ENCODE results near the gene GUCY1B1.
A peak's percentile ranks its signal among the peaks of the same experiment; 100 is the strongest.

- peak; percentile 21 to 61 for TF ChIP-seq CTCF (conservative IDR thresholded peaks at IDR 0.05 in 1 of 2, IDR thresholded peaks at IDR 0.05 in 1 of 2; ENCODE audit: low read depth in 1 of 2, low read length in 2 of 2)
- no peak for TF ChIP-seq EZH2 (IDR thresholded peaks at IDR 0.05; ENCODE audit: low read length, missing control alignments)
These were observed 37.2 kb downstream of the GUCY1B1 start for GRCh38 chr4:155795991-155796390.

All from fibroblast of lung (primary cell).